Measurements from ENCODE around the gene TDRD6.
"Not testable (repeated sequence)": the region's sequence is repeated elsewhere in the genome, so short reads cannot be mapped to it uniquely, and the experiment has no call there.

Gene TDRD6

DNA sequence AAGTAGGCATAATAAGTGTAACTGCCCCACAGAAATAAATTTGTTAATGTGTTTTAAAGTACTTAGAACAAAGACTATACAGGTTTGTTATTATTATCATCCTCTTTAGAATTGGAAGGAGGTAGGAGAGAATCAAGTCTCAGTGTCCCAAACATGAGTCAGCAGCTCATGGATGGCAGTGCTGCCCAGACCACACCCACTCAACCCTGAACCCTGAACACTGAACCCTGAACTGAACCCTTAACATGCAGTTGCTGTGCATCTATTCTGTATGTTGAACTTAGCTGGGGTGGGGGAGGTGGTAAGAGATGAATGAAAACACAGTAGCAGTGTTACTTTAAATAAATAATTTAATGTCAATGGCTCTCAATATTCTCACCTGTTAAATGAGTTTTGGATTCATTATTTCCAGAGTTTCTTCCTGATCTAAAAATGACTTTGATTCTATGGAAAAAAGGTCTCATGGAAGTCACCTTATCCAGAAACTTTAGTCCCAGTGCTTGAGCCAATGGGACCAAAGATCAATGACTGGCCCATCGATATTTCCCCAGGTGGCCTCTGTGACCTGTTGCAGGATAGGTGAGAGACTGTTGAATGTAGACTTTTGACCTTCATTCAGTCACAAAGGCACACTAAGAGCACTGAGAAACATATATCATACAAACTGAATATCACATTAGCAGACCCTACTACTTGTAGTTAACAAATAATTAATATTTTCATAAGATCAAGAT is 55.9 kb downstream of the TDRD6 start:
- no peak for DNase-seq (ENCODE audit: low spot score)

DNA sequence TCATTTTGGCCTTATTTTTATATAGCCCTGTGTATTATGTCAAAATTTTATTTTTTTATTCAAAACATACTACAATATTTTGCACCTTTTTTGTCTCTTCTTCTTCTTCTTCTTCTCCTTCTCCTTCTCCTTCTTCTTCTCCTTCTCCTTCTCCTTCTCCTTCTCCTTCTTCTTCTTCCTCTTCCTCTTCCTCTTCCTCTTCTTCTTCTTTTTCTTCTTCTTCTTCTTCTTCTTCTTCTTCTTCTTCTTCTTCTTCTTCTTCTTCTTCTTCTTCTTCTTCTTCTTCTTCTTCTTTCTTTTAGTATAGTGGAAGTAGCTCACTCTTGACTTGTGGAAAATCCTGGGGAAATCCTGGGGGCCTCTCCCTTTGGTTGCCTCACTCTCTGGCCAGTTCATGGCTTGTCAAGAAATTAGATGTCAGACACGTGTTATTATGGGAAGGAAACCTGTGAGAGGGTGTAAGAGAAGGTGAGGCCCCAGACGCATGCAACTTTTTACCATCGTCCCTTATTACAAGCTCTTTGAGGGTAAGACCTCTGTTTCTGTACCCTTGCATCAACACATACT is 56.6 kb downstream of the TDRD6 start:
- not testable (repeated sequence) for DNase-seq (ENCODE audit: low spot score)

DNA sequence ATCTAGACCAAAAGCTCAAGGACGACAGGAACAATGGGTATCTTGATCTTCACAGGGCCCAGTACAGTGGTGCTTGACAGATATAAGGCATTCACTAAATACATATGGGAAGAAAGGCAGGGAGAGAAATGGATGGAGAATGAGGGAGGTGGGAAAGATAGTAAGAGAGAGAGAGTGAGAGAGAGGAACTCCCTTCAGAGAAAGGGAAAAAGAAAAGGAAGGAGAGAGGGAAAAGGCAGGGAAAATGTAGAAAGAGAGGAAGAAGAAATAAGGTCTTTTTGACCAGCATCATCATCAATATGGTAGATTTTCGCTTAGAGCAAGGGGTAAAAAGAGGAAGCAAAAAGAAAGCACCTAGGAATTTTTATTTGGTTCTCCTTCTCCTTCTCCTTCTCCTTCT is 58.3 kb downstream of the TDRD6 start:
- no peak for DNase-seq (ENCODE audit: low spot score)

DNA sequence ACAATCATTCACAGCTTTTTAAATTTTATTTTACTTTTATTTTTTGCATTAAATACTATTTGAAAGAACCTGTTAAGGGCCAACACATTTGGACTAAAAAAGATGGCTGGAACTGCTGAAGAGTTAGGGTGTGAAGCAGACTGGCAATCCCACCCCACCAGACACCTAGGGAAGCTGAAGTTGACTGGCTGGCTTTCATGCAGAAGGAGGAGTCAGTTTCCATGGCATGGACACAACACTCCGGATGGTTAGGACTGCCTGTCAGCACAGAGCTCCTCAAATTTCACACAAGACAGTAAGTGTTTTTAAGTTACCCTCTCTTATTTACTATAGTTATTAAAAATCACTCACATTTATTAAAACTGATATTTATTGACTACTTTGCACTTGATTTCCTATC is 59.0 kb downstream of the TDRD6 start, which contains the start of gene ANKRD66:
ANKRD66 (plus strand) TSS at position 238 of the 400 bp plus-strand sequence. CDS start 5,016 bp downstream, outside the sequence.
- DNase-seq (ENCODE audit: low spot score), result no peak

DNA sequence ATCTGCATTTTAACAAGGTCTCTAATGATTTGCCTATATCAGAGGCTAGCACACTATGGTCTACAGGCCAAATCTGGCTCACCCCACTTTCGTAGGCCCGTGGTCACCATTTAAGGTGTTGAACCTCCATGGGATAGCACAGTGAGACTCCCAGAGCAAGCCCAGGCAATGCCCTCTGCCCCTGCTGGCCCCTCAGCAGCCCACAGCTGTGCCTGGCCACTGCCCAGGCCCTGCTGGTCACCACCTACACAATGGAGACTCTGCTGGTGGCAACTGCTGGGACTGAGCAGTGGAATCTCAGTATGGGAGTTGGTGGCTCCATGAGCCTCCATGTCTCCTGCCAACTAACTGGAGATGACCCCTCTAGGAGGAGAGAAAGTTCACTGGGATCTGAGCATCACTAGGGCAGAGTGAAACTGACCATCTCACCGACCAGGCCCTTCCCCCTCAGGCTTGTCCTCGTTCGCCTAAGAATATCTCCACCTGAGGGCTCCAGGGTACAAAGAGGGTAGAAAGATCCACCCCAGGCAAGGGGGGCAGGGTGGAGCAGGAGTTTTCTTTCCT is 61.3 kb downstream of the TDRD6 start:
- DNase-seq (ENCODE audit: low spot score), result no peak

DNA sequence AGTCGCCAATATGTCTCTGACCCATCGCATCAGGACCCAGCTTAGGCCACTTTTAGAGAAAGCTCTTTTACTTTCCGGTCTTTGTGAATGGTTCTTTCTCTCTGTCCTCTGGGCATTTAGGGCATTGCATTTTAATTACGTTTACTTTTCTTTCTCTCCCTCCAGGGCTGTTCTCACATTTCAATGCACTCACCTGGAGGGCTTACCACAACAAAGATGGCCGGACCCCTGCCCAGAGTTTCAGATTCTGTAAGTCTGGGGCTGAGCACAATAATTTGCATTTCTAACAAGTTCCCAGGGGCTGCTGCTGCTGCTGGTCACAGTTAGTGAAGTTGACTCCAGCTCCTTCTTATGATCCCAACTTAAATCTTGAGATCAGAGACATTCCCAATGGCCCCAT is 62.0 kb downstream of the TDRD6 start:
- no peak for DNase-seq (ENCODE audit: low spot score)

DNA sequence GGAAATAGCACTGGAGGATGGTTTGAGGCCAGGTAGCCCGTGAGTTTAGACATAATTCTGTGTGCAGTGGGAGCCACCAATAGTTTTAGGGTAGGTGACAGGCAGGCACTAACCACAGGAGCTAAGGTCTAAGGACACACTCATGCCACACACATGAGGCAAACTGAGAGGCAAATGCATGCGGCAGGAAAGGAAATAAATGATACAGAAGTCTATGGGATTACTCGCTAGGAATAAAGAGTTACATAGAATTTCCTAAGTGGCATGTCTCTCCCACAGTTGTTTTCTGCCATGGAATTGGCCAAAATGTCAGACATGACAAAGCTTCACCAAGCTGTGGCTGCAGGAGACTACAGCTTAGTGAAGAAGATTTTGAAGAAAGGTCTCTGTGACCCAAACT is 64.0 kb downstream of the TDRD6 start:
- no peak for DNase-seq (ENCODE audit: low spot score)
